Lower lobe of right lung (tissue), 2 donors: ENCODE data around the gene FOXO6. TPM values are rescaled to one million over a fixed set of nuclear protein-coding genes. Genes with fewer than 3 reads are reported as not detected.

Experiments used
- ATAC-seq, 2 donors: fragments of 200-7000 bp; cut with Tn5 transposase; one replicate each; pipeline ENCODE4 v1.9.1; 2020 to 2022; ENCODE audit warnings: mild to moderate bottlenecking in 2 of 2, moderate library complexity in 2 of 2
- DNase-seq: peaks from one replicate; pipeline ENCODE4 v3.0.0-alpha.2; 2020
- H3K27ac ChIP-seq: fragments of 200-600 bp; one replicate; pipeline ENCODE4 v1.8.0; 2022
- H3K27me3 ChIP-seq: fragments of 200-600 bp; one replicate; pipeline ENCODE4 v1.8.0; 2022; ENCODE audit warnings: low read depth
- H3K36me3 ChIP-seq: fragments of 200-600 bp; one replicate; pipeline ENCODE4 v1.8.0; 2022; ENCODE audit warnings: mild to moderate bottlenecking
- H3K4me1 ChIP-seq: fragments of 200-600 bp; one replicate; pipeline ENCODE4 v1.8.0; 2022
- H3K4me3 ChIP-seq: fragments of 200-600 bp; one replicate; pipeline ENCODE4 v1.8.0; 2022; ENCODE audit warnings: mild to moderate bottlenecking
- H3K9me3 ChIP-seq: fragments of 200-600 bp; one replicate; pipeline ENCODE4 v1.8.0; 2022
- CTCF ChIP-seq: fragments of 200-600 bp; IDR thresholded peaks from one replicate; pipeline ENCODE4 v1.8.0; 2022; ENCODE audit warnings: antibody characterized with exemption, mild to moderate bottlenecking
- intact Hi-C: fragments of 100-400 bp; cut with DNase I; formaldehyde crosslinking; loops from one replicate; pipeline ENCODE4 v1.11.0; 2022
- long read RNA-seq: library from polyadenylated mRNA; unstranded; transcript quantifications from one replicate; pipeline ENCODE4 v2.0.0, GENCODE V29; 2021
- total RNA-seq: library from RNA; stranded (reverse); fragmentation: NEBNext Ultra II Directional; extraction: Animal tissue kit (Norgen Biotek cat#: 25700); gene quantifications from one replicate; pipeline ENCODE4 v1.2.1, GENCODE V29; 2021
- donor health status: DM: no; HTN: yes; CAD: no; lungs with severe emphysema.

Gene FOXO6
- 0.92 TPM for total RNA-seq
- long read RNA-seq, partial matches to known transcripts = 0 of 1 reads
- long read RNA-seq, other reads (novel, unspliced or antisense) = 1 of 1 reads

GRCh38 chr1:41360786-41361494 is at the start of gene FOXO6:
FOXO6 (plus strand) TSS chr1:41361434.
- DNase-seq (peak; percentile 99), ATAC-seq (peak; percentile 97)
- peak; percentile 56 for TF ChIP-seq CTCF
- no peaks in the 10 kb centered on the region for H3K36me3 ChIP-seq
- peak within 1 kb of the TSS; percentile 73 for H3K27ac ChIP-seq
- H3K4me3 ChIP-seq = peak within 1 kb of the TSS; percentile 73
- H3K9me3 ChIP-seq = no peaks in the 10 kb centered on the region
- peaks cover 35% of the 10 kb centered on the region for H3K4me1 ChIP-seq
- intact Hi-C loops = no loop called here
- H3K27me3 ChIP-seq = peaks cover 28% of the 10 kb centered on the region

GRCh38 chr1:41312991-41313645 is 48.1 kb upstream of the FOXO6 start:
- intact Hi-C loops = no loop called here
- no peaks in the 10 kb centered on the region for H3K27me3 ChIP-seq
- H3K36me3 ChIP-seq = no peaks in the 10 kb centered on the region
- no peak for DNase-seq
- no peaks in the 10 kb centered on the region for H3K4me1 ChIP-seq
- ATAC-seq = no peak
- no peak overlapping the region for H3K4me3 ChIP-seq
- H3K9me3 ChIP-seq = peaks cover 3% of the 10 kb centered on the region
- no peak overlapping the region for H3K27ac ChIP-seq
- no peak for TF ChIP-seq CTCF

GRCh38 chr1:41313661-41314131 is 47.5 kb upstream of the FOXO6 start:
- peak; percentile 63 for TF ChIP-seq CTCF
- no peak overlapping the region for H3K27ac ChIP-seq
- no peaks in the 10 kb centered on the region for H3K9me3 ChIP-seq
- H3K4me1 ChIP-seq = no peaks in the 10 kb centered on the region
- ATAC-seq (peak in 1 of 2 donors; percentile 37), DNase-seq (no peak)
- intact Hi-C loops = no loop called here
- no peak overlapping the region for H3K4me3 ChIP-seq
- no peaks in the 10 kb centered on the region for H3K36me3 ChIP-seq
- no peaks in the 10 kb centered on the region for H3K27me3 ChIP-seq

GRCh38 chr1:41314376-41315145 is 46.7 kb upstream of the FOXO6 start:
- TF ChIP-seq CTCF = no peak
- Histone ChIP-seq H3K4me3 (no peak overlapping the region), H3K27ac (no peak overlapping the region), H3K9me3 (no peaks in the 10 kb centered on the region), H3K27me3 (no peaks in the 10 kb centered on the region), H3K36me3 (no peaks in the 10 kb centered on the region), H3K4me1 (no peaks in the 10 kb centered on the region)
- no peak for ATAC-seq
- intact Hi-C loops = no loop called here
- no peak for DNase-seq

- Histone ChIP-seq H3K4me1 (no peaks in the 10 kb centered on the region), H3K27me3 (no peaks in the 10 kb centered on the region), H3K36me3 (no peaks in the 10 kb centered on the region), H3K4me3 (no peak overlapping the region), H3K27ac (no peak overlapping the region), H3K9me3 (no peaks in the 10 kb centered on the region)
- intact Hi-C loops = no loop called here
- ATAC-seq (no peak), DNase-seq (no peak)
- no peak for TF ChIP-seq CTCF
Measured at GRCh38 chr1:41315146-41315822, 46.0 kb upstream of the FOXO6 start.
